HCT116 (cell line): Measurements from ENCODE around the gene ZCCHC24. TPM values are rescaled to one million over a fixed set of nuclear protein-coding genes. Genes with fewer than 3 reads are reported as not detected.

Experiments
- ATAC-seq: fragments of 200-7000 bp; cut with Tn5 transposase; 2 replicates; pipeline ENCODE4 v1.9.1; 2020; ENCODE audit warnings: mild to moderate bottlenecking, moderate library complexity
- BruUV-seq: library from RNA; stranded (reverse); fragments of 400-500 nt; replicated peaks from 2 replicates; lab custom pipeline; 2021; lab: Mats Ljungman, UMichigan
- CTCF ChIA-PET: fragments of 300-600 bp; sonication (Branson Sonifier 250); formaldehyde crosslinking; loops from one replicate; lab custom pipeline; 2021; ENCODE audit warnings: antibody characterized with exemption; lab: Charles Lee
- POLR2A ChIA-PET: fragments of 300-600, 350-600 bp; sonication (Branson Sonifier 250); formaldehyde crosslinking; loops from one replicate; lab custom pipeline; 2021; ENCODE audit warnings: antibody characterized with exemption; lab: Charles Lee
- RAD21 ChIA-PET, 2 experiments: fragments of 300-600 bp; sonication (Branson Sonifier 250); formaldehyde crosslinking; loops; one replicate each; lab custom pipeline; 2023; ENCODE audit warnings: low total read pairs in 2 of 2; ENCODE audit not compliant: uncharacterized antibody in 2 of 2, unreplicated experiment in 2 of 2, low non-redundant PET in 1 of 2; lab: Charles Lee
- DNase-seq: peaks from one replicate; pipeline ENCODE4 v3.0.0-alpha.2; 2010; ENCODE audit warnings: low read depth, low spot score
- H2AFZ ChIP-seq: fragments of 200-600 bp; shearing (Covaris generic), sonication (generic); 2 replicates; pipeline ENCODE4 v1.6.1; 2017; ENCODE audit warnings: low read depth, mixed run types, mixed read lengths, antibody characterized with exemption, low read length; ENCODE audit not compliant: poor library complexity, severe bottlenecking
- H3K27ac ChIP-seq: 2 replicates; pipeline ENCODE4 v1.5.1; 2012; ENCODE audit warnings: low read depth, low read length
- H3K27me3 ChIP-seq: fragments of 200-600 bp; sonication (generic); 2 replicates; pipeline ENCODE4 v1.6.1; 2016; ENCODE audit warnings: mixed run types, low read length, mixed read lengths; ENCODE audit not compliant: insufficient read depth
- H3K36me3 ChIP-seq, 2 experiments: fragments of 200-500 bp in 1 of 2; fragments of 200-600 bp in 1 of 2; sonication (Bioruptor generic) in 1 of 2; sonication (generic) in 1 of 2; 2 replicates each; pipeline versions ENCODE4 v1.5.1 to v1.6.1; 2014 to 2016; ENCODE audit warnings: low read length in 2 of 2, inconsistent platforms in 1 of 2, mixed read lengths in 1 of 2, mixed run types in 1 of 2; ENCODE audit not compliant: insufficient read depth in 2 of 2, control insufficient read depth in 1 of 2
- H3K4me1 ChIP-seq, 2 experiments: fragments of 200-600 bp in 1 of 2; sonication (generic) in 1 of 2; 2 replicates each; pipeline versions ENCODE4 v1.5.1 to v1.6.1; 2012 to 2017; ENCODE audit warnings: low read length in 2 of 2, inconsistent platforms in 1 of 2, mild to moderate bottlenecking in 1 of 2, mixed read lengths in 1 of 2, mixed run types in 1 of 2, moderate library complexity in 1 of 2; ENCODE audit not compliant: insufficient read depth in 2 of 2, control insufficient read depth in 1 of 2
- H3K4me2 ChIP-seq: fragments of 200-600 bp; sonication (generic); 2 replicates; pipeline ENCODE4 v1.6.1; 2017; ENCODE audit warnings: mixed run types, low read length, mixed read lengths
- H3K4me3 ChIP-seq, 2 experiments: fragments of 200-600 bp in 1 of 2; sonication (generic) in 1 of 2; replicated peaks in 1 of 2; 2 replicates each; pipeline ENCODE4 v1.5.1; 2011 to 2016; ENCODE audit warnings: low read length in 2 of 2, control low read depth in 1 of 2, low read depth in 1 of 2, mild to moderate bottlenecking in 1 of 2, mixed read lengths in 1 of 2, mixed run types in 1 of 2
- H3K79me2 ChIP-seq: fragments of 200-600 bp; sonication (generic); 2 replicates; pipeline ENCODE4 v1.6.1; 2017; ENCODE audit warnings: mild to moderate bottlenecking, mixed run types, low read length, moderate library complexity, mixed read lengths; ENCODE audit not compliant: insufficient read depth
- H3K9ac ChIP-seq: fragments of 200-600 bp; sonication (generic); 2 replicates; pipeline ENCODE4 v1.6.1; 2016; ENCODE audit warnings: low read length, mixed read lengths
- H3K9me2 ChIP-seq: fragments of 200-600 bp; sonication (generic), shearing (Covaris generic); 2 replicates; pipeline ENCODE4 v1.6.1; 2017; ENCODE audit warnings: mixed run types, mild to moderate bottlenecking, moderate library complexity; ENCODE audit not compliant: insufficient read depth
- H3K9me3 ChIP-seq, 2 experiments: fragments of 200-500 bp in 1 of 2; fragments of 200-600 bp in 1 of 2; sonication (Bioruptor generic) in 1 of 2; sonication (generic) in 1 of 2; 2 replicates each; pipeline ENCODE4 v1.6.1; 2014 to 2017; ENCODE audit warnings: low read length in 2 of 2, mixed read lengths in 2 of 2, inconsistent platforms in 1 of 2, low read depth in 1 of 2, mild to moderate bottlenecking in 1 of 2, mixed run types in 1 of 2, moderate library complexity in 1 of 2; ENCODE audit not compliant: control insufficient read depth in 1 of 2, insufficient read depth in 1 of 2
- H4K20me1 ChIP-seq: fragments of 200-600 bp; sonication (generic), shearing (Covaris generic); 2 replicates; pipeline ENCODE4 v1.6.1; 2017; ENCODE audit warnings: mixed run types, mild to moderate bottlenecking, moderate library complexity; ENCODE audit not compliant: insufficient read depth
- ATF3 ChIP-seq: IDR thresholded peaks from 2 replicates; pipeline ENCODE4 v1.6.1; 2012
- CEBPB ChIP-seq: IDR thresholded peaks from 2 replicates; pipeline ENCODE4 v1.6.1; 2012; ENCODE audit warnings: low read depth
- EGR1 ChIP-seq: IDR thresholded peaks from 2 replicates; pipeline ENCODE4 v1.6.1; 2012; ENCODE audit warnings: low read depth
- EZH2phosphoT487 ChIP-seq: fragments of 200-600 bp; IDR thresholded peaks from 2 replicates; pipeline ENCODE4 v1.6.1; 2018; ENCODE audit warnings: antibody characterized with exemption, borderline replicate concordance
- FOSL1 ChIP-seq: IDR thresholded peaks from 2 replicates; pipeline ENCODE4 v1.6.1; 2012; ENCODE audit warnings: low read depth
- JUND ChIP-seq: IDR thresholded peaks from 2 replicates; pipeline ENCODE4 v1.6.1; 2012
- POLR2AphosphoS5 ChIP-seq: IDR thresholded peaks from 2 replicates; pipeline ENCODE4 v1.6.1; 2011; ENCODE audit warnings: mild to moderate bottlenecking, low read depth, low read length, moderate library complexity
- RAD21 ChIP-seq: IDR thresholded peaks from 2 replicates; pipeline ENCODE4 v1.6.1; 2012; ENCODE audit warnings: low read depth, mild to moderate bottlenecking
- REST ChIP-seq: IDR thresholded peaks from 2 replicates; pipeline ENCODE4 v1.6.1; 2012; ENCODE audit warnings: low read depth
- SIN3A ChIP-seq: IDR thresholded peaks from 2 replicates; pipeline ENCODE4 v1.6.1; 2012; ENCODE audit warnings: low read depth
- SRF ChIP-seq: IDR thresholded peaks from 2 replicates; pipeline ENCODE4 v1.6.1; 2012; ENCODE audit warnings: low read depth
- TCF7L2 ChIP-seq: IDR thresholded peaks from 2 replicates; pipeline ENCODE4 v1.7.0; 2011; ENCODE audit warnings: borderline replicate concordance, inconsistent platforms; ENCODE audit not compliant: insufficient read depth, insufficient read length; ENCODE audit errors: extremely low read depth
- YY1 ChIP-seq: IDR thresholded peaks from 2 replicates; pipeline ENCODE4 v1.6.1; 2011; ENCODE audit warnings: low read length, low read depth, moderate library complexity, mild to moderate bottlenecking; ENCODE audit not compliant: insufficient replicate concordance; ENCODE audit errors: extremely low read depth
- intact Hi-C: fragments of 100-400 bp; cut with micrococcal nuclease; formaldehyde crosslinking; loops from 2 replicates; pipeline ENCODE4 v1.10.0; 2022
- total RNA-seq: library from RNA; stranded (reverse); gene quantifications from one replicate; pipeline ENCODE4 v1.2.1, GENCODE V29; 2021; ENCODE audit not compliant: unreplicated experiment

ZCCHC24 gene
- total RNA-seq, 1 experiment from 2014 or later: 7.0 TPM

DNA sequence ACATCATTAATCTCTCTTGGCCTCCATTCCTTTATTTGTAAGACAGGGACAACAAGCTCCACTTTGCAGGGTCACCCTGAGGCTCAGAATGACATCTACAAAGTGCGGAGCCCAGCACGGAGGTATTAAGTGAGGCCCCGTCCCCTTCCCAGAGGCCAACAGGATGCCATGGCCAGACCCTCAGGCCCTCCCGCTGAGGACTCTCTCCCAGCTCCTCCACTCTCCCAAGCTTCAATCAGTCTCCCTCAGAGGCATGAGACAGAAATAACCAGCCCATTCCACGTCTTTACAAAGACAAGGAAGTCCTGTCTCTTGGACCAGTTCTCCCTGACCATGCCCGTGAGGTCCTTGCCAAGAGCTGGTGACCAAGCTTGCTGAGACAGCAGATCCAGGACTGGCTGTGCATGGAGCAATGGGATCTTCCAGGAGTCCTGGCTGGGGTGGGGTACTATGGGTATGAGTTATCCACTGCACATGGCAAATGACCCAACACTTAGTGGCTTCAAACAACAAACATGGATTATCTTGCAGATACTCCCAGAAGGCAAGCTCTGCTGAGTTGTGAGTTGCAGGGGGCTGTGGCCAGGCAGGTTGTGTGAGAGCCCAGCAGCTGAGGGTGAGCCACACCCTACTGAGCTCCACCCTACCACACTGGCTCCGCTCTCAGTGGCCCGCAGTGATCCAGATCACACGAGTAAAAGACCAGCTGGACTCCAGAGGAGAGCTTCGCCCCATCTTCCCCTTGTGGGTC, 102.4 kb downstream of the ZCCHC24 start (continued):
- TF ChIP-seq POLR2AphosphoS5: no peak
- TF ChIP-seq EZH2phosphoT487: no peak
- TF ChIP-seq ATF3: no peak
- TF ChIP-seq JUND: no peak
- no peak for TF ChIP-seq REST
- no peak for TF ChIP-seq RAD21
- no peak for TF ChIP-seq CEBPB
- TF ChIP-seq YY1: no peak
- TF ChIP-seq TCF7L2: no peak
- TF ChIP-seq, all 23 proteins: peak for 0

DNA sequence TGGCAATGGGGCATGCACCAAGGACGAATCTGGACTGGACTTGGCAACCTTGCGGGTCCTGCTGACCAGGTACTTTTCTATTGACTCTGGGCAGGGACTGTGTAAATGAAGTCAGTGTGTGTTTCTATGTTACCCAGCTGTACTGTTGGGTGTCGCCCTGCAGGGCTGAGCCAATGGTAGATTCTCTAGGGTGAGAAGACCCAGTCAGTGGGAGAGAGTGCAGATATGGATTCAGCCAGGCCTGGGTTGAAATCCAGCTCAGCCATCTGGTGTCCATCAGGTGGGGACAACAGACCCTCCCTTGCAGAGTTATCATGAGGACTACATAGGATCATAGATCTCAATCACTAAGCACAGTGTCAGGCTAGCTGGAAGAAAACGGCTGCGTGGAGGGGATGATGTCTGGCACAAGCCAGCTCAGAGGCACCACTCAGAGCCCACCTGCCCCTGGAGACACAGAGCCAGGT, 103.1 kb downstream of the ZCCHC24 start:
- Histone ChIP-seq H3K4me1 (peaks cover 7 to 22% of the 10 kb centered on the region in 2 experiments; a peak in 3 of 4 replicates), H3K4me3 (no peak overlapping the region), H3K9me2 (no peaks in the 10 kb centered on the region), H3K9me3 (no peaks in the 10 kb centered on the region), H2AFZ (no peak overlapping the region), H3K27ac (no peak overlapping the region), H3K4me2 (no peak overlapping the region), H3K79me2 (no peaks in the 10 kb centered on the region; the same call in 1 of the 2 replicates), H3K9ac (no peak overlapping the region), H4K20me1 (no peaks in the 10 kb centered on the region), H3K36me3 (no peaks in the 10 kb centered on the region), H3K27me3 (no peaks in the 10 kb centered on the region)
- TF ChIP-seq SRF: no peak
- TF ChIP-seq RAD21: no peak
- TF ChIP-seq REST: no peak
- TF ChIP-seq EZH2phosphoT487: no peak
- TF ChIP-seq EGR1: no peak
- no peak for TF ChIP-seq POLR2AphosphoS5
- TF ChIP-seq TCF7L2: no peak
- TF ChIP-seq YY1: no peak
- TF ChIP-seq FOSL1: no peak
- TF ChIP-seq SIN3A: no peak
- no peak for TF ChIP-seq CEBPB
- TF ChIP-seq JUND: no peak
- ChIA-PET POLR2A (no interaction called here), CTCF (no interaction called here), RAD21 (no interaction called here)
- intact Hi-C loops: no loop called here
- ATAC-seq (no peak), DNase-seq (no peak)
- no TSS peak for BruUV-seq
